NCI-H345 treated with DMSO at 0.1 percent for 48 hours (cell line): ENCODE results near the gene TRAF3IP1.

ENCODE experiments used
- DNase-seq: peaks from one replicate; lab custom pipeline; 2025; ENCODE audit not compliant: unreplicated experiment; lab: John Stamatoyannopoulos, UW

Gene TRAF3IP1

GRCh38 chr2:238378230-238379095 is 58.1 kb downstream of the TRAF3IP1 start:
- DNase-seq = no peak

GRCh38 chr2:238379096-238379810 is 58.9 kb downstream of the TRAF3IP1 start:
- no peak for DNase-seq

GRCh38 chr2:238380336-238380735 is 60.0 kb downstream of the TRAF3IP1 start:
- DNase-seq = no peak

GRCh38 chr2:238380785-238381184 is 60.5 kb downstream of the TRAF3IP1 start:
- DNase-seq = peak; percentile 17

- DNase-seq = no peak
Measured at GRCh38 chr2:238381341-238382115, 61.2 kb downstream of the TRAF3IP1 start.

GRCh38 chr2:238382381-238382781 is 62.1 kb downstream of the TRAF3IP1 start:
- DNase-seq = no peak

GRCh38 chr2:238383135-238383534 is 62.8 kb downstream of the TRAF3IP1 start:
- no peak for DNase-seq

- DNase-seq = no peak
Measured at GRCh38 chr2:238383743-238384380, 63.5 kb downstream of the TRAF3IP1 start.

- DNase-seq = no peak
Measured at GRCh38 chr2:238387332-238387731, 67.0 kb downstream of the TRAF3IP1 start.

- DNase-seq = no peak
Measured at GRCh38 chr2:238388794-238389193, 68.5 kb downstream of the TRAF3IP1 start.

- DNase-seq = peak; percentile 81
Measured at GRCh38 chr2:238389988-238390589, 69.8 kb downstream of the TRAF3IP1 start.

- DNase-seq = no peak
Measured at GRCh38 chr2:238391042-238391689, 70.8 kb downstream of the TRAF3IP1 start.

GRCh38 chr2:238396663-238397062 is 76.3 kb downstream of the TRAF3IP1 start:
- no peak for DNase-seq

GRCh38 chr2:238397356-238397755 is 77.0 kb downstream of the TRAF3IP1 start:
- no peak for DNase-seq

- DNase-seq = no peak
Measured at GRCh38 chr2:238398577-238398976, 78.3 kb downstream of the TRAF3IP1 start.

- DNase-seq = no peak
Measured at GRCh38 chr2:238399094-238399493, 78.8 kb downstream of the TRAF3IP1 start.

GRCh38 chr2:238401551-238401950 is 81.2 kb downstream of the TRAF3IP1 start:
- no peak for DNase-seq

GRCh38 chr2:238403632-238404405 is 83.5 kb downstream of the TRAF3IP1 start:
- peak; percentile 52 for DNase-seq
